WTC11 (cell line): Measurements from ENCODE around the gene DAD1. TPM values are rescaled to one million over a fixed set of nuclear protein-coding genes. Genes with fewer than 3 reads are reported as not detected.

ENCODE experiments used
- ATAC-seq: fragments of 200-7000 bp; cut with Tn5 transposase; 2 replicates; pipeline ENCODE4 v1.10.0; 2021; ENCODE audit warnings: mild to moderate bottlenecking, moderate library complexity
- CTCF ChIA-PET: fragments of 300-600 bp; sonication (Branson Sonifier 250); formaldehyde crosslinking; loops from one replicate; lab custom pipeline; 2021; ENCODE audit warnings: antibody characterized with exemption; lab: Charles Lee
- POLR2A ChIA-PET: fragments of 350-600 bp; sonication (Branson Sonifier 250); formaldehyde crosslinking; loops from one replicate; lab custom pipeline; 2021; ENCODE audit warnings: antibody characterized with exemption; lab: Charles Lee
- DNase-seq: peaks from one replicate; pipeline ENCODE4 v3.0.0; 2021; ENCODE audit warnings: low spot score
- H3K27ac Mint-ChIP-seq: 2 replicates; pipeline ENCODE4 v1.8.0; 2021; ENCODE audit warnings: mixed read lengths
- H3K27me3 Mint-ChIP-seq: 2 replicates; pipeline ENCODE4 v1.8.0; 2021; ENCODE audit warnings: low read depth, mild to moderate bottlenecking, moderate library complexity, mixed read lengths
- H3K36me3 Mint-ChIP-seq: 2 replicates; pipeline ENCODE4 v1.8.0; 2021; ENCODE audit warnings: mixed read lengths
- H3K4me1 Mint-ChIP-seq: 2 replicates; pipeline ENCODE4 v1.8.0; 2022; ENCODE audit warnings: mixed read lengths
- H3K4me3 Mint-ChIP-seq: 2 replicates; pipeline ENCODE4 v1.8.0; 2021; ENCODE audit warnings: mild to moderate bottlenecking, moderate library complexity, mixed read lengths
- H3K9me3 Mint-ChIP-seq: 2 replicates; pipeline ENCODE4 v1.8.0; 2021; ENCODE audit warnings: mixed read lengths
- ELF4 ChIP-seq: sonication (generic); formaldehyde crosslinking; IDR thresholded peaks from 2 replicates; pipeline ENCODE4 v1.8.1; 2022; ENCODE audit warnings: low read depth, mild to moderate bottlenecking, moderate library complexity, missing genetic modification reagents
- ERG ChIP-seq: fragments of 250-450 bp; sonication (Bioruptor Pico); IDR thresholded peaks from 2 replicates; pipeline ENCODE4 v1.8.0; 2021; ENCODE audit warnings: mild to moderate bottlenecking
- FOXJ3 ChIP-seq: sonication (generic); formaldehyde crosslinking; IDR thresholded peaks from 2 replicates; pipeline ENCODE4 v1.9.0; 2021; ENCODE audit warnings: missing genetic modification reagents, mild to moderate bottlenecking, borderline replicate concordance
- FOXP4 ChIP-seq: sonication (generic); formaldehyde crosslinking; IDR thresholded peaks from 2 replicates; pipeline ENCODE4 v1.8.0; 2022; ENCODE audit warnings: mild to moderate bottlenecking, missing genetic modification reagents
- GRHL2 ChIP-seq: fragments of 250-450 bp; sonication (Bioruptor Pico); IDR thresholded peaks from 2 replicates; pipeline ENCODE4 v1.8.0; 2022; ENCODE audit warnings: mild to moderate bottlenecking, moderate library complexity; ENCODE audit not compliant: insufficient replicate concordance, severe bottlenecking
- IRF1 ChIP-seq: sonication (generic); formaldehyde crosslinking; IDR thresholded peaks from 2 replicates; pipeline ENCODE4 v1.8.0; 2023; ENCODE audit warnings: missing genetic modification reagents
- JUN ChIP-seq: sonication (generic); formaldehyde crosslinking; IDR thresholded peaks from 2 replicates; pipeline ENCODE4 v1.8.0; 2023; ENCODE audit warnings: mild to moderate bottlenecking, missing genetic modification reagents
- KAT7 ChIP-seq: sonication (generic); formaldehyde crosslinking; IDR thresholded peaks from 2 replicates; pipeline ENCODE4 v1.8.1; 2023; ENCODE audit warnings: missing genetic modification reagents, mild to moderate bottlenecking, borderline replicate concordance
- MAX ChIP-seq: sonication (generic); formaldehyde crosslinking; IDR thresholded peaks from 2 replicates; pipeline ENCODE4 v1.8.0; 2022; ENCODE audit warnings: mild to moderate bottlenecking, missing genetic modification reagents
- SMAD4 ChIP-seq: sonication (generic); formaldehyde crosslinking; IDR thresholded peaks from 2 replicates; pipeline ENCODE4 v1.8.0; 2022; ENCODE audit warnings: mild to moderate bottlenecking, missing genetic modification reagents
- SOX15 ChIP-seq: fragments of 250-450 bp; sonication (Bioruptor Pico); IDR thresholded peaks from 2 replicates; pipeline ENCODE4 v1.9.0; 2021; ENCODE audit warnings: mild to moderate bottlenecking
- SP1 ChIP-seq: sonication (generic); formaldehyde crosslinking; conservative IDR thresholded peaks from 2 replicates; pipeline ENCODE4 v1.8.1; 2022; ENCODE audit warnings: missing genetic modification reagents
- ZNF263 ChIP-seq: sonication (generic); formaldehyde crosslinking; IDR thresholded peaks from 2 replicates; pipeline ENCODE4 v1.8.1; 2022; ENCODE audit warnings: low read depth, mild to moderate bottlenecking, moderate library complexity, missing genetic modification reagents
- ZNF281 ChIP-seq: sonication (generic); formaldehyde crosslinking; IDR thresholded peaks from 2 replicates; pipeline ENCODE4 v1.8.0; 2023; ENCODE audit warnings: mild to moderate bottlenecking, missing genetic modification reagents
- total RNA-seq: library from RNA; stranded (reverse); gene quantifications from 3 replicates; pipeline ENCODE4 v1.2.3, GENCODE V29; 2021
- TF ChIP-seq, protein P1 (sequence below): sonication (generic); formaldehyde crosslinking; IDR thresholded peaks from 2 replicates; pipeline ENCODE4 v1.8.1; 2023; ENCODE audit warnings: mild to moderate bottlenecking, missing genetic modification reagents
- TF ChIP-seq, protein P2 (sequence below): sonication (generic); formaldehyde crosslinking; conservative IDR thresholded peaks from 2 replicates; pipeline ENCODE4 v1.8.1; 2022; ENCODE audit warnings: mild to moderate bottlenecking, missing genetic modification reagents
- TF ChIP-seq, protein P3 (sequence below): fragments of 250-450 bp; sonication (Bioruptor Pico); IDR thresholded peaks from 2 replicates; pipeline ENCODE4 v2.1.2; 2022; ENCODE audit warnings: mild to moderate bottlenecking, moderate library complexity

Gene DAD1
- total RNA-seq, 1 experiment from 2014 or later = 125 TPM

- TF ChIP-seq, protein P1, sequence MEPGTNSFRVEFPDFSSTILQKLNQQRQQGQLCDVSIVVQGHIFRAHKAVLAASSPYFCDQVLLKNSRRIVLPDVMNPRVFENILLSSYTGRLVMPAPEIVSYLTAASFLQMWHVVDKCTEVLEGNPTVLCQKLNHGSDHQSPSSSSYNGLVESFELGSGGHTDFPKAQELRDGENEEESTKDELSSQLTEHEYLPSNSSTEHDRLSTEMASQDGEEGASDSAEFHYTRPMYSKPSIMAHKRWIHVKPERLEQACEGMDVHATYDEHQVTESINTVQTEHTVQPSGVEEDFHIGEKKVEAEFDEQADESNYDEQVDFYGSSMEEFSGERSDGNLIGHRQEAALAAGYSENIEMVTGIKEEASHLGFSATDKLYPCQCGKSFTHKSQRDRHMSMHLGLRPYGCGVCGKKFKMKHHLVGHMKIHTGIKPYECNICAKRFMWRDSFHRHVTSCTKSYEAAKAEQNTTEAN = no peak
- TF ChIP-seq IRF1 (CRISPR knock-in tag) = no peak
- TF ChIP-seq MAX = no peak
- no peak for TF ChIP-seq FOXP4 (CRISPR knock-in tag)
- TF ChIP-seq ELF4 (CRISPR knock-in tag) = no peak
- no peak for TF ChIP-seq ZNF263 (CRISPR knock-in tag)
- TF ChIP-seq SOX15 (CRISPR knock-in tag) = no peak
- TF ChIP-seq ERG (CRISPR knock-in tag) = no peak
- TF ChIP-seq, protein P2, sequence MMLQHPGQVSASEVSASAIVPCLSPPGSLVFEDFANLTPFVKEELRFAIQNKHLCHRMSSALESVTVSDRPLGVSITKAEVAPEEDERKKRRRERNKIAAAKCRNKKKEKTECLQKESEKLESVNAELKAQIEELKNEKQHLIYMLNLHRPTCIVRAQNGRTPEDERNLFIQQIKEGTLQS (CRISPR knock-in tag) = no peak
- no peak for TF ChIP-seq GRHL2
- no peak for TF ChIP-seq SMAD4 (CRISPR knock-in tag)
- no peak for TF ChIP-seq SP1 (CRISPR knock-in tag)
- no peak for TF ChIP-seq JUN (CRISPR knock-in tag)
- TF ChIP-seq ZNF281 (CRISPR knock-in tag) = no peak
- TF ChIP-seq KAT7 = no peak
- TF ChIP-seq, protein P3, sequence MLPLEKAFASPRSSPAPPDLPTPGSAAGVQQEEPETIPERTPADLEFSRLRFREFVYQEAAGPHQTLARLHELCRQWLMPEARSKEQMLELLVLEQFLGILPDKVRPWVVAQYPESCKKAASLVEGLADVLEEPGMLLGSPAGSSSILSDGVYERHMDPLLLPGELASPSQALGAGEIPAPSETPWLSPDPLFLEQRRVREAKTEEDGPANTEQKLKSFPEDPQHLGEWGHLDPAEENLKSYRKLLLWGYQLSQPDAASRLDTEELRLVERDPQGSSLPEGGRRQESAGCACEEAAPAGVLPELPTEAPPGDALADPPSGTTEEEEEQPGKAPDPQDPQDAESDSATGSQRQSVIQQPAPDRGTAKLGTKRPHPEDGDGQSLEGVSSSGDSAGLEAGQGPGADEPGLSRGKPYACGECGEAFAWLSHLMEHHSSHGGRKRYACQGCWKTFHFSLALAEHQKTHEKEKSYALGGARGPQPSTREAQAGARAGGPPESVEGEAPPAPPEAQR (CRISPR knock-in tag) = no peak
- TF ChIP-seq FOXJ3 = no peak
- Mint-ChIP-seq H3K9me3 (no peaks in the 10 kb centered on the region), H3K4me3 (no peak overlapping the region), H3K4me1 (peaks cover 20% of the 10 kb centered on the region), H3K27me3 (no peaks in the 10 kb centered on the region), H3K27ac (no peak overlapping the region; the same call in 1 of the 2 replicates), H3K36me3 (peaks cover 25% of the 10 kb centered on the region)
- DNase-seq (no peak), ATAC-seq (no peak)
- ChIA-PET CTCF (interaction anchor here (1.4 kb wide), 1 partner anchor 9 kb away, joined by 5 read pairs; no protein-coding TSS in a partner anchor), POLR2A (no interaction called here)
Observed at GRCh38 chr14:22565391-22565945, 23.6 kb downstream of the DAD1 start.
